Medulla oblongata (tissue), 1 donor: ENCODE results near the gene GJD3.
"Not testable (repeated sequence)": the region's sequence is repeated elsewhere in the genome, so short reads cannot be mapped to it uniquely, and the experiment has no call there.

Experiments used
- DNase-seq: peaks from one replicate; pipeline ENCODE4 v3.0.0-alpha.2; 2015; ENCODE audit errors: extremely low spot score

Gene GJD3, protein sequence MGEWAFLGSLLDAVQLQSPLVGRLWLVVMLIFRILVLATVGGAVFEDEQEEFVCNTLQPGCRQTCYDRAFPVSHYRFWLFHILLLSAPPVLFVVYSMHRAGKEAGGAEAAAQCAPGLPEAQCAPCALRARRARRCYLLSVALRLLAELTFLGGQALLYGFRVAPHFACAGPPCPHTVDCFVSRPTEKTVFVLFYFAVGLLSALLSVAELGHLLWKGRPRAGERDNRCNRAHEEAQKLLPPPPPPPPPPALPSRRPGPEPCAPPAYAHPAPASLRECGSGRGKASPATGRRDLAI

DNA sequence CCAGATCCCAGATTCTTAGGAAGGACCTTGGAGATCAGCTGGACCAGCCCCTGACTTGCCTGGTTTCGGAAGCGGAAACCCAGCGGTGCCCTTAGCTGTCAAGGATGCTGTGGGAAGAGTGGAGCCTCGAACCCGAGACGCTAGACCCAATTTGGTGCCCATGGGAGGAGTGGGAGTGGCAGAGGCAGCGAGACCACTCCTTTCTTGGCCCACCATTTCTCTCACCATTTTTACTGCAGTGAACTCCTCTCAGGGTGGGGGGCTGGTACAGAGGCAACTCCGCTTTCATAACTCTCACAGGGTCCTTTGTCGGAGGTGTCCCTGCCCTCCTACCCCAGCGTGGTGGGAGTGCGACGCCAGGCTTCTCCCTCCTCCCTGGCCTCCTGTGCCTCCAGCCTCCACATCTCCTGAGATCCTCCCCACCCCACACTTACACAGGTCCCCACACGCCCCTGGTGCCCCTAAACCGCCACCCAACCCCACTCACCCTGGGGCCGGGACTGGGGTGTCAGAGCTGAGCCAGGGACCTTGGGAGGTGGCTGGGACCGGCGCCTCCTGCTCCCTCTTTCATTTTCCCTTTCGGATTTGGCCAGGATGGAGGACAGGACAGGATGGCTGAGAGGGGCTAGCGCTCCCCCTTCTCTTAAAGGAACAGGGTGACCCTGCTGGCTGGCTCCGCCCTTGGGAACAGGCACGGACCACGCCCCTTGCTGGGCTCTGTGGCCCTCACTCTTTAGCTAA is at the start of gene GJD3:
GJD3 (minus strand) TSS at position 617 of the 741 bp plus-strand sequence. CDS start 922 bp downstream, outside the sequence.
- no peak for DNase-seq

- DNase-seq: not testable (repeated sequence)
These were observed 49.8 kb upstream of the GJD3 start for GRCh38 chr17:40414312-40414711.

GRCh38 chr17:40412880-40413279 is 48.3 kb upstream of the GJD3 start:
- no peak for DNase-seq

- no peak for DNase-seq
These were observed 47.3 kb upstream of the GJD3 start for GRCh38 chr17:40411821-40412220.

GRCh38 chr17:40410082-40410481 is 45.5 kb upstream of the GJD3 start:
- DNase-seq: no peak

DNA sequence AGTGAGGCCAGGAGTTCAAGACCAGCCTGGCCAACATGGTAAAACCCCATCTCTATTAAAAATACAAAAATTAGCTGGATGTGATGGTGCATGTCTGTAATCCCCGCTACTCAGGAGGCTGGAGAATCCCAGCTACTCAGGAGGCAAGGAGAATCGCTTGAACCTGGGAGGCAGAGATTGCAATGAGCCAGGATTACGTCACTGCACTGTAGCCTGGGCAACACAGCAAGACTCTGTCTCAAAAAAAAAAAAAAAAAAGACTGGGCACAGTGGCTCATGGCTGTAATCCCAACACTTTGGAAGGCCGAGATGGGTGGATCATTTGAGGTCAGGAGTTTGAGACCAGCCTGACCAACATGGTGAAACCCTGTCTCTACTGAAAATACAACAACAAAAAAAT is 45.0 kb upstream of the GJD3 start:
- DNase-seq: not testable (repeated sequence)

GRCh38 chr17:40407460-40407859 is 42.9 kb upstream of the GJD3 start:
- no peak for DNase-seq

DNA sequence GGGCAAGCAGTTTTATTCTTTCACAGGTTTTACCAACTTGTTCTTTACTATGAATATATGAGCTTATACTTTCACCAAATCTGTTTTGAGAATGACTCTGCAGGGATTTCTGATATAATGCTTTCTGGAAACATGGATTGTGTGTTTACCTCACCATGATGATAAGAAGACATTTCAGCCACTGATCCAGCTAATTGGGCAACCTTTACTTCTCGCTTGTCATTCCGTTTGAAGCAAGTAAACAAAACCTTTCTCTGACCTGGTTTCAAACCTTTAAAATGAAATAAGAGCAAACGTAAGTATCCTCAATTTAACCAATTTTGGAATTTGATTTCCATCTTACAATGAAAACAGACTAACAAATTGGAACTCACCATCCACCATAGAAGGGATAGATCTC is 39.5 kb upstream of the GJD3 start:
- no peak for DNase-seq

- no peak for DNase-seq
These were observed 38.1 kb upstream of the GJD3 start for GRCh38 chr17:40402668-40403067.

DNA sequence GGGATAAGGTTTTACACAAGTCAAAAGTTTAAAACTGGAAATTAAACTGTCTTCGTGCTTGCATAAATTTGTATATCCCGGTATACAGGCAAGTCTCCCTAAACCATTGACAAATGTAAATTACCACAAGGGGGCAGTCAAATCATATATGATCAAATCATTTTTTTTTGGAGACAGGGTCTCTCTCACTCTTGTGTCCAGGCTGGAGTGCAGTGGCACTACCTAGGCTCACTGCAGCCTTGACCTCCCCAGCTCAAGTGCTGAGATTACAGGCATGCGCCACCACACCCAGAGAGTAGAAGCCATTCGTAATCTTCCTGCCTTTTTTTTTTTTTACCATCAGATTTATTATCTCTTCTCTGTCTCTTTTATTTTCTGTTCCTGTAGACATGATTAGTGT is 34.6 kb upstream of the GJD3 start:
- DNase-seq: peak; percentile 69

- DNase-seq: not testable (repeated sequence)
These were observed 22.0 kb upstream of the GJD3 start for GRCh38 chr17:40386555-40386954.

DNA sequence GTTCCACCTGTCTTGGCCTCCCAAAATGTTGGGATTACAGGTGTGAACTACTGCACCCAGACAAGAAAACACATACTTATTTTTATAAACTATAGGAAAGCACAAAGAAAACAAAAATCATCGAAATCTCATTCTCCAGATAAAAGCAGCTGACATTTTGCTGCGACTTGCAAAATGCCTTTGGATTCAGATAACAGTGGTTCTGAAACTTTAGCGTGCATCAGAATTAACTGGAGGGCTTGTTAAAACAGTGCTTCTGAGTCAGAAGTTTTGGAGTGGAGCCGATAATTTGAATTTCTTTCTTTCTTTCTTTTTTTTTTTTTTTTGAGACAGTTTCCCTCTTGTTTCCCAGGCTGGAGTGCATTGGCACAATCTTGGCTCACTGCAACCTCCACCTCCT is 17.7 kb upstream of the GJD3 start:
- no peak for DNase-seq

DNA sequence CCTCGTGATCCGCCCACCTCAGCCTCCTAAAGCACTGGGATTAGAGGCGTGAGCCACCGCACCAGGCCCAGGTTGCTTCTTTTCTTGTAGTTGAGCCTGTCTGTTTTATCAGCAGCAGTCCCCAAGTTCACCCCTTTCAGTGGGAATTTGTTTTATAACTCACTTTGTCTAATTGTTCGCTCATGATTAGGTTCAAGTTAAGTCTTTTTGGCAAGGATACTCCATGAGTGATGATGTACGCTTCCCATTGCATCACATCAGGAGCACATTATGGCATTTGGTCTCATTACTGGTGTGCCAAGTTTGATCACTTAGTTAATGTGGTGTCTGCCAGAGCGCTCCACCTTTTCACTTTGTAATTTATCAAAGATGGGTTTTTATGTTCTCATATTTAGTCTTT is 14.4 kb upstream of the GJD3 start:
- no peak for DNase-seq

DNA sequence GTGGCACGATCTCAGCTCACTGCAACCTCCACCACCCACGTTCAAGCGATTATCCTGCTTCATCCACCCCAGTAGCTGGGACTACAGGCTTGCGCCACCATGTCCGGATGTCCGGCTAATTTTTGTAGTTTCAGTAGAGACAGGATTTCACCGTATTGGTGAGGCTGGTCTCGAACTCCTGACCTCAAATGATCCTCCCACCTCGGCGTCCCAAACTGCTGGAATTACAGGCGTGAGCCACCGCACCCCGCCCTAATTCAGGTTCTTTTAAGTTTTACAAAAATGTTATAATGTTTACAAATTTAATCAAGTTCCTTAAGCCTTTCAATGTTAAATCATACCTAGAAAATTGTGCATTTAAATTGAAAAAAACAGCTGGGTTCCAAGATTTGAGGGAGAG is 13.3 kb upstream of the GJD3 start:
- DNase-seq: no peak

DNA sequence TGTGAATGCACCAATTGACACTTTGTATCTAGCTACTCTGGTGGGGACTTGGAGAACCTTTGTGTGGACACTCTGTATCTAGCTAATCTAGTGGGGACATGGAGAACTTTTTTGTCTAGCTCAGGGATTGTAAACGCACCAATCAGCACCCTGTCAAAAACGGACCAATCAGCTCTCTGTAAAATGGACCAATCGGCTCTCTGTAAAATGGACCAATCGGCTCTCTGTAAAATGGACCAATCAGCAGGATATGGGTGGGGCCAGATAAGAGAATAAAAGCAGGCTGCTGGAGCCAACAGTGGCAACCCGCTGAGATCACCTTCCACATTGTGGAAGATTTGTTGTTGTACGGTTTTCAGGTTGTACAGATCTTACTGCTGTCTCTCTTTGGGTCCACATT is 12.0 kb upstream of the GJD3 start:
- DNase-seq: not testable (repeated sequence)

GRCh38 chr17:40375786-40376185 is 11.2 kb upstream of the GJD3 start:
- DNase-seq: not testable (repeated sequence)

DNA sequence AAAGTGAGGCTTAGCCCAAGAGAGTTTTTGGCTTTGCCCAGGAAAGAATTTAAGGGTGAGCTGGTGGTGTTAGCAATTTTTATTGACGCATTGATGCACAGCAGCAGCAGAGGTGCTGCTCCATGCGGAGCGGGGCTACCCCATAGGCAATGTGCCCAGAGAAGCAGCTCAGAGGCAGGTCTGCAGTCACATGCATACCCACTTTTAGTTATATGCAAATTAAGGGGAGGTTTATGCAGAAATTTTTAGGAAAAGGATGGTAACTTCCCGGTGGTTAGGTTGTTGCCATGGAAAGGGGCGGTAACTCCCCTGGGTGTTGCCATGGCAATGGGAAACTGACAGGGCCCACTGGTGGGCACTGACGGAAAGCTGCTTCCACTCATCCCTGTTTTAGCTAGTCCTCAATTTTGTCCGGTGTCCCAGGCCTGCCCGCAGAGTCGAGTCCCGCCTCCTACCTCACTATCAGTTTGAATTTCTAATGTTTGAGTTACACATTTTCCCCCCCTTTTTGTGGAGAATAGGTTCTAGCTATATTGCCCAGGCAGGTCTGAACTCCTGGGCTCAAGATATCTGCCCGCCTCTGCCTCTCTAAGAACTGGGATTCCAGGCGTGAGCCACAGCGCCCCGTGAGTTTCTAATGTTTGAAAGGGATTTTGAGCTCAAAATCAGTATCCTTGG is 10.4 kb upstream of the GJD3 start:
- no peak for DNase-seq

DNA sequence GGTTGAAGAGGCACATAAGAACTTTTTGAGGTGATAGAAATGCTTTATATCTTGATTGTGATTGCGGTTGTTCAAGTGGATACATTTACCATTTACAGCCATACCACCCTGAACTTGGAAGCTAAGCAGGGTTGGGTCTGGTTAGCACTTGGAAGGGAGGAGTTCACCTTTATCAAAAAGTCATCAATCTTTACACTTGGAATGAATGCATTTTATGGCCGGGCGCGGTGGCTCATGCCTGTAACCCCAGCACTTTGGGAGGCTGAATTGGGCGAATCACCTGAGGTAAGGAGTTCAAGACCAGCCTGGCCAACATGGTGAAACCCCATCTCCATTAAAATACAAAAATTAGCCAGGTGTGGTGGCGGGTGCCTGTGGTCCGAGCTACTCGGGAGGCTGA is 9.5 kb upstream of the GJD3 start:
- no peak for DNase-seq

DNA sequence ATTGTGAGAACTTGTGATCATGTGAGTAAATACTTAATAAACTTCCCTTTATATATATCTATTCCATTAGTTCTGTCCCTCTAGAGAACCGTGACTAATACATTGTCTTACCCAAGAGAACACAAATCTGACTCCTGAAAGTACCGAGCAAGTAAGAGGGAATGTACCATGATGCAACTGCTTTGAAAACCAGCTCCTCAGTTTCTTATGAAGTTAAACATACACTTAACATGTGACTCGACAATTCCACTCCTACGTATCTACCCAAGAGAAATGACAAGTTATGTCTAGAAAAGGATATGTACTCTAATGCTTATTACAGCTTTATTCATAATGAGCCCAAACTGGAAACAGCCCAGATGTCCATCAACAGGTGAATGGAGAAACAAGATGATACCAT is 8.8 kb upstream of the GJD3 start:
- no peak for DNase-seq

GRCh38 chr17:40372644-40373043 is 8.1 kb upstream of the GJD3 start:
- not testable (repeated sequence) for DNase-seq

DNA sequence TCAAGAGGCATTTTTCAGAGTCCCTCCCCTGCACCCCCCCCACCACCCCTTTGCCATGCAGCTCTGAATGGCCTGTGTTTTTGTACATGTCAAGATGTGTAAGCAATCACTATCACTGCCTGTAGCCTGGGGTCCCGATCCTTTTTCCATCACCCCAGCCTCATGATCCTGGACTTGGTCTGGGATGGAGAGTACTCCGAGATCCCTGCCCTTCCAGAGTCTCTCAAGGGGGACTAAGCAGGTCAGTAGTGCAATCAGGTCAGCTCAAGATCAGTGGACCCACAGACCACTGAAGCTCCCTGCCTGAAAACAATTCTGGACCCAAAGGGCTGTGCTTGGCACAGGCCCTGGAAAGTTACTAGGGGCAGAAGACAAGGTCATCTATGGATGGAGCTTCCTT is 7.5 kb upstream of the GJD3 start:
- DNase-seq: no peak

- no peak for DNase-seq
These were observed 6.9 kb upstream of the GJD3 start for GRCh38 chr17:40371261-40371929.
